Sciatic nerve (tissue), 2 donors: ENCODE results near the gene CELSR2. TPM values are rescaled to one million over a fixed set of nuclear protein-coding genes. Genes with fewer than 3 reads are reported as not detected.

Source experiments
- ATAC-seq: fragments of 200-7000 bp; cut with Tn5 transposase; one replicate; pipeline ENCODE4 v1.9.1; 2020; ENCODE audit warnings: mild to moderate bottlenecking, moderate library complexity
- DNase-seq: peaks from one replicate; pipeline ENCODE4 v3.0.0-alpha.2; 2020; ENCODE audit warnings: low spot score
- intact Hi-C: fragments of 100-400 bp; cut with DNase I; formaldehyde crosslinking; loops from one replicate; pipeline ENCODE4 v1.14.2; 2022
- total RNA-seq: library from RNA; stranded (reverse); fragmentation: NEBNext Ultra II Directional; extraction: Animal tissue kit (Norgen Biotek cat#: 25700); gene quantifications from one replicate; pipeline ENCODE4 v1.2.1, GENCODE V29; 2021
- donor health status: DM: no; HTN: no; CAD: no.
- donor health status: DM: no; HTN: no; CAD: no.

CELSR2 gene
- total RNA-seq, 1 donor from 2014 or later, result 24.0 TPM

- ATAC-seq (no peak), DNase-seq (peak; percentile 61)
- intact Hi-C loops, result no loop called here
These were observed 1.3 kb downstream of the CELSR2 start for GRCh38 chr1:109250454-109251276.

- intact Hi-C loops, result no loop called here
- DNase-seq (no peak), ATAC-seq (no peak)
These were observed 2.2 kb downstream of the CELSR2 start for GRCh38 chr1:109251277-109252166.

GRCh38 chr1:109252167-109252892 lies 3.0 kb downstream of the CELSR2 start:
- no peak for DNase-seq
- intact Hi-C loops, result no loop called here
- no peak for ATAC-seq

GRCh38 chr1:109252893-109253802 lies 3.8 kb downstream of the CELSR2 start:
- ATAC-seq, result peak; percentile 66

GRCh38 chr1:109253803-109254620 lies 4.7 kb downstream of the CELSR2 start:
- ATAC-seq (peak; percentile 37), DNase-seq (no peak)
- intact Hi-C loops, result no loop called here

More at GRCh38 chr1:109252893-109253802, 3.8 kb downstream of the CELSR2 start:
- DNase-seq, result no peak
- intact Hi-C loops, result no loop called here

GRCh38 chr1:109254621-109255096 lies 5.3 kb downstream of the CELSR2 start:
- intact Hi-C loops, result no loop called here
- DNase-seq, result no peak
- no peak for ATAC-seq

GRCh38 chr1:109255097-109255651 lies 5.8 kb downstream of the CELSR2 start:
- DNase-seq (no peak), ATAC-seq (peak; percentile 26)
- intact Hi-C loops, result no loop called here

- no peak for DNase-seq
- no peak for ATAC-seq
- intact Hi-C loops, result no loop called here
These were observed 6.3 kb downstream of the CELSR2 start for GRCh38 chr1:109255678-109256077.

GRCh38 chr1:109256085-109256484 lies 6.7 kb downstream of the CELSR2 start:
- no peak for ATAC-seq
- intact Hi-C loops, result no loop called here
- no peak for DNase-seq

GRCh38 chr1:109256971-109257681 lies 7.8 kb downstream of the CELSR2 start:
- DNase-seq, result no peak
- intact Hi-C loops, result no loop called here
- no peak for ATAC-seq

- intact Hi-C loops, result no loop called here
- ATAC-seq, result no peak
- no peak for DNase-seq
These were observed 8.5 kb downstream of the CELSR2 start for GRCh38 chr1:109257682-109258421.

GRCh38 chr1:109258481-109259466 lies 9.4 kb downstream of the CELSR2 start:
- DNase-seq, result no peak
- intact Hi-C loops, result no loop called here
- ATAC-seq, result no peak

- intact Hi-C loops, result loop anchor here (5.0 kb wide), 1 partner anchor 142 kb away; no protein-coding TSS in a partner anchor
- DNase-seq (no peak), ATAC-seq (no peak)
These were observed 10.6 kb downstream of the CELSR2 start for GRCh38 chr1:109259674-109260557.

- DNase-seq, result no peak
- intact Hi-C loops, result loop anchor here (5.0 kb wide), 1 partner anchor 141 kb away; no protein-coding TSS in a partner anchor
- no peak for ATAC-seq
These were observed 11.7 kb downstream of the CELSR2 start for GRCh38 chr1:109261006-109261405.
